NCI-H128 (cell line): ENCODE results near the gene ATF4.

ENCODE experiments used
- DNase-seq: peaks from one replicate; lab custom pipeline; 2025; ENCODE audit not compliant: unreplicated experiment; lab: John Stamatoyannopoulos, UW

ATF4 gene

GRCh38 chr22:39520226-39521105, at the start of gene ATF4:
Gene ATF4, plus strand, starts transcription at chr22:39520562. Its CDS starts 884 bp downstream, at chr22:39521446.
- DNase-seq: no peak

GRCh38 chr22:39471381-39472141, 48.8 kb upstream of the ATF4 start:
- no peak for DNase-seq

- DNase-seq: no peak
These were observed 47.5 kb upstream of the ATF4 start for GRCh38 chr22:39472570-39473556.

- no peak for DNase-seq
These were observed 46.5 kb upstream of the ATF4 start for GRCh38 chr22:39473851-39474250.

GRCh38 chr22:39474351-39475111, 45.8 kb upstream of the ATF4 start:
- no peak for DNase-seq

- no peak for DNase-seq
These were observed 45.0 kb upstream of the ATF4 start for GRCh38 chr22:39475337-39475736.

- no peak for DNase-seq
These were observed 44.5 kb upstream of the ATF4 start for GRCh38 chr22:39475902-39476301.

- DNase-seq: no peak
These were observed 43.7 kb upstream of the ATF4 start for GRCh38 chr22:39476664-39477063.

GRCh38 chr22:39477542-39477941, 42.8 kb upstream of the ATF4 start:
- no peak for DNase-seq

GRCh38 chr22:39478441-39478850, 41.9 kb upstream of the ATF4 start:
- no peak for DNase-seq

- DNase-seq: no peak
These were observed 41.1 kb upstream of the ATF4 start for GRCh38 chr22:39479254-39479653.

GRCh38 chr22:39480557-39480956, 39.8 kb upstream of the ATF4 start:
- no peak for DNase-seq

GRCh38 chr22:39481054-39481453, 39.3 kb upstream of the ATF4 start:
- no peak for DNase-seq

- no peak for DNase-seq
These were observed 38.8 kb upstream of the ATF4 start for GRCh38 chr22:39481595-39481994.

GRCh38 chr22:39482768-39483167, 37.6 kb upstream of the ATF4 start:
- no peak for DNase-seq

GRCh38 chr22:39486951-39487825, 33.2 kb upstream of the ATF4 start:
- DNase-seq: no peak

GRCh38 chr22:39487826-39488520, 32.4 kb upstream of the ATF4 start:
- no peak for DNase-seq

- DNase-seq: no peak
These were observed 31.7 kb upstream of the ATF4 start for GRCh38 chr22:39488563-39489083.
